H9 (cell line): ENCODE results near the gene TENM4. TPM values are rescaled to one million over a fixed set of nuclear protein-coding genes. Genes with fewer than 3 reads are reported as not detected.

Experiments used
- DNase-seq: peaks from one replicate; pipeline ENCODE4 v3.0.0-alpha.2; 2017
- H2AFZ ChIP-seq: one replicate; pipeline ENCODE4 v1.6.1; 2013; ENCODE audit warnings: mild to moderate bottlenecking, low read length, control low read depth, moderate library complexity
- H2AK5ac ChIP-seq: 2 replicates; pipeline ENCODE4 v1.6.1; 2013; ENCODE audit warnings: low read length, control low read depth, mixed read lengths; ENCODE audit not compliant: insufficient read length
- H2BK120ac ChIP-seq: one replicate; pipeline ENCODE4 v1.6.1; 2013; ENCODE audit warnings: low read depth, mild to moderate bottlenecking, low read length, control low read depth, inconsistent platforms; ENCODE audit not compliant: poor library complexity, severe bottlenecking
- H2BK12ac ChIP-seq: 2 replicates; pipeline ENCODE4 v1.6.1; 2013; ENCODE audit warnings: low read length, control low read depth, mixed read lengths, low read depth; ENCODE audit not compliant: insufficient read length
- H2BK15ac ChIP-seq: 2 replicates; pipeline ENCODE4 v1.6.1; 2013; ENCODE audit warnings: low read depth, low read length, control low read depth
- H2BK20ac ChIP-seq: one replicate; pipeline ENCODE4 v1.6.1; 2013; ENCODE audit warnings: low read depth, mild to moderate bottlenecking, low read length, control low read depth, inconsistent platforms; ENCODE audit not compliant: poor library complexity, severe bottlenecking
- H2BK5ac ChIP-seq: 2 replicates; pipeline ENCODE4 v1.6.1; 2013; ENCODE audit warnings: low read length, control low read depth, mixed read lengths; ENCODE audit not compliant: insufficient read length
- H3K14ac ChIP-seq: 2 replicates; pipeline ENCODE4 v1.6.1; 2013; ENCODE audit warnings: low read length, control low read depth; ENCODE audit not compliant: insufficient read depth
- H3K18ac ChIP-seq: 2 replicates; pipeline ENCODE4 v1.6.1; 2013; ENCODE audit warnings: low read depth, mild to moderate bottlenecking, mixed read lengths, low read length, control low read depth; ENCODE audit not compliant: insufficient read length
- H3K23ac ChIP-seq: 2 replicates; pipeline ENCODE4 v1.6.1; 2013; ENCODE audit warnings: low read length, control low read depth, mixed read lengths, low read depth; ENCODE audit not compliant: insufficient read length
- H3K23me2 ChIP-seq: 2 replicates; pipeline ENCODE4 v1.6.1; 2013; ENCODE audit warnings: low read depth, mild to moderate bottlenecking, mixed read lengths, low read length, control low read depth; ENCODE audit not compliant: insufficient read length, poor library complexity, severe bottlenecking
- H3K27ac ChIP-seq: 2 replicates; pipeline ENCODE4 v1.5.1; 2013; ENCODE audit warnings: low read length, control low read depth, mixed read lengths, low read depth; ENCODE audit not compliant: insufficient read length
- H3K27me3 ChIP-seq: 2 replicates; pipeline ENCODE4 v1.6.1; 2013; ENCODE audit warnings: low read length, control low read depth, inconsistent platforms; ENCODE audit not compliant: insufficient read depth
- H3K4ac ChIP-seq: 2 replicates; pipeline ENCODE4 v1.6.1; 2013; ENCODE audit warnings: low read depth, mild to moderate bottlenecking, control low read depth, inconsistent platforms, low read length, moderate library complexity
- H3K4me1 ChIP-seq: 2 replicates; pipeline ENCODE4 v1.6.1; 2013; ENCODE audit warnings: low read length, control low read depth, inconsistent platforms; ENCODE audit not compliant: insufficient read depth
- H3K4me2 ChIP-seq: 2 replicates; pipeline ENCODE4 v1.6.1; 2013; ENCODE audit warnings: low read length, control low read depth, mixed read lengths; ENCODE audit not compliant: insufficient read length, insufficient read depth
- H3K56ac ChIP-seq: 2 replicates; pipeline ENCODE4 v1.6.1; 2013; ENCODE audit warnings: low read depth, mild to moderate bottlenecking, mixed read lengths, low read length, control low read depth; ENCODE audit not compliant: insufficient read length
- H3K79me1 ChIP-seq: 2 replicates; pipeline ENCODE4 v1.6.1; 2013; ENCODE audit warnings: low read depth, mild to moderate bottlenecking, moderate library complexity, low read length, control low read depth, inconsistent platforms; ENCODE audit not compliant: insufficient read depth, poor library complexity, severe bottlenecking
- H3K79me2 ChIP-seq: 2 replicates; pipeline ENCODE4 v1.6.1; 2013; ENCODE audit warnings: low read length, control low read depth, inconsistent platforms; ENCODE audit not compliant: insufficient read depth
- H3K9ac ChIP-seq: 2 replicates; pipeline ENCODE4 v1.6.1; 2013; ENCODE audit warnings: low read length, control low read depth, mixed read lengths; ENCODE audit not compliant: insufficient read length; ENCODE audit errors: extremely low read depth
- H3K9me3 ChIP-seq: one replicate; pipeline ENCODE4 v1.6.1; 2013; ENCODE audit warnings: low read depth, low read length, inconsistent platforms; ENCODE audit not compliant: control insufficient read depth
- H3T11ph ChIP-seq: one replicate; pipeline ENCODE4 v1.6.1; 2013; ENCODE audit warnings: mild to moderate bottlenecking, low read length, control low read depth, inconsistent platforms
- H4K20me1 ChIP-seq: one replicate; pipeline ENCODE4 v1.6.1; 2013; ENCODE audit not compliant: control insufficient read depth, insufficient read length, insufficient read depth
- H4K5ac ChIP-seq: 2 replicates; pipeline ENCODE4 v1.6.1; 2013; ENCODE audit warnings: low read depth, mild to moderate bottlenecking, mixed read lengths, low read length, control low read depth; ENCODE audit not compliant: insufficient read length
- H4K8ac ChIP-seq: replicated peaks from 2 replicates; pipeline ENCODE4 v1.6.1; 2013; ENCODE audit warnings: low read length, control low read depth, mixed read lengths, low read depth; ENCODE audit not compliant: insufficient read length
- H4K91ac ChIP-seq: 2 replicates; pipeline ENCODE4 v1.6.1; 2013; ENCODE audit warnings: low read depth, mild to moderate bottlenecking, moderate library complexity, mixed read lengths, low read length, control low read depth; ENCODE audit not compliant: insufficient read length
- H3K27ac Mint-ChIP-seq, 3 experiments: 2 replicates in 2 of 3; 3 replicates in 1 of 3; pipeline ENCODE4 v1.8.0; 2020 to 2021; ENCODE audit warnings: mixed read lengths in 3 of 3, mild to moderate bottlenecking in 1 of 3, moderate library complexity in 1 of 3
- H3K27me3 Mint-ChIP-seq: 2 replicates; pipeline ENCODE4 v1.8.0; 2021; ENCODE audit warnings: low read depth, mild to moderate bottlenecking, moderate library complexity, mixed read lengths
- H3K36me3 Mint-ChIP-seq, 3 experiments: 2 replicates in 2 of 3; 3 replicates in 1 of 3; pipeline ENCODE4 v1.8.0; 2020 to 2021; ENCODE audit warnings: low read depth in 3 of 3, mixed read lengths in 3 of 3; ENCODE audit not compliant: insufficient read depth in 1 of 3
- H3K4me1 Mint-ChIP-seq, 2 experiments: 2 replicates each; pipeline ENCODE4 v1.8.0; 2020; ENCODE audit warnings: mixed read lengths in 2 of 2
- H3K4me3 Mint-ChIP-seq, 2 experiments: 2 replicates in 1 of 2; 3 replicates in 1 of 2; pipeline ENCODE4 v1.8.0; 2020 to 2021; ENCODE audit warnings: mild to moderate bottlenecking in 2 of 2, mixed read lengths in 2 of 2, moderate library complexity in 1 of 2
- H3K9me3 Mint-ChIP-seq, 2 experiments: 2 replicates in 1 of 2; 3 replicates in 1 of 2; pipeline ENCODE4 v1.8.0; 2020; ENCODE audit warnings: mild to moderate bottlenecking in 2 of 2, mixed read lengths in 2 of 2, moderate library complexity in 1 of 2
- WGBS: extraction: QIAGEN DNeasy Blood & Tissue Kit; methylation state at CpG from one replicate; pipeline ENCODE4 v1.1.7; 2013; ENCODE audit warnings: missing lambda C conversion rate, low lambda C conversion rate, mixed read lengths; ENCODE audit not compliant: insufficient read length; ENCODE audit errors: extremely low coverage; 5-methylcytosine and 5-hydroxymethylcytosine counted together
- total RNA-seq: library from RNA; stranded (reverse); gene quantifications from 2 replicates; pipeline ENCODE4 v1.2.1, GENCODE V29; 2021
- TF ChIP-seq, protein P1 (sequence below): fragments of 200-600 bp; sonication (generic); conservative IDR thresholded peaks from 3 replicates; pipeline ENCODE4 v1.8.0; 2021; ENCODE audit warnings: antibody characterized with exemption, mild to moderate bottlenecking

The TENM4 gene
- total RNA-seq, 1 experiment from 2014 or later, result 4.6 TPM

- Histone ChIP-seq H3K27me3 (no peaks in the 10 kb centered on the region; the same call in 1 of the 2 replicates), H2BK20ac (no peak overlapping the region), H3K9ac (no peak overlapping the region), H3K27ac (no peak overlapping the region), H3K4me1 (peaks cover 3% of the 10 kb centered on the region; the same call in 1 of the 2 replicates), H2BK5ac (no peak overlapping the region), H2AK5ac (no peak overlapping the region), H3K56ac (no peak overlapping the region), H3K79me2 (no peaks in the 10 kb centered on the region), H4K91ac (no peak overlapping the region), H3K18ac (no peak overlapping the region), H3K14ac (no peak overlapping the region), H3T11ph (no peak overlapping the region), H4K5ac (no peak overlapping the region), H4K8ac (no peak overlapping the region), H4K20me1 (no peaks in the 10 kb centered on the region), H3K23ac (no peak overlapping the region), H3K9me3 (no peaks in the 10 kb centered on the region), H2BK15ac (no peak overlapping the region), H2BK120ac (no peak overlapping the region), H3K79me1 (no peaks in the 10 kb centered on the region), H3K23me2 (no peaks in the 10 kb centered on the region), H2AFZ (no peak overlapping the region), H3K4me2 (no peak overlapping the region), H3K4ac (no peak overlapping the region), H2BK12ac (no peak overlapping the region)
- Mint-ChIP-seq H3K9me3 (no peaks in the 10 kb centered on the region), H3K4me1 (peaks cover 32 to 43% of the 10 kb centered on the region in 2 experiments), H3K27me3 (peaks cover 8% of the 10 kb centered on the region; the same call in 1 of the 2 replicates), H3K27ac (no peak overlapping the region), H3K36me3 (no peaks in the 10 kb centered on the region), H3K4me3 (no peak overlapping the region)
- DNase-seq, result no peak
- TF ChIP-seq, protein P1, sequence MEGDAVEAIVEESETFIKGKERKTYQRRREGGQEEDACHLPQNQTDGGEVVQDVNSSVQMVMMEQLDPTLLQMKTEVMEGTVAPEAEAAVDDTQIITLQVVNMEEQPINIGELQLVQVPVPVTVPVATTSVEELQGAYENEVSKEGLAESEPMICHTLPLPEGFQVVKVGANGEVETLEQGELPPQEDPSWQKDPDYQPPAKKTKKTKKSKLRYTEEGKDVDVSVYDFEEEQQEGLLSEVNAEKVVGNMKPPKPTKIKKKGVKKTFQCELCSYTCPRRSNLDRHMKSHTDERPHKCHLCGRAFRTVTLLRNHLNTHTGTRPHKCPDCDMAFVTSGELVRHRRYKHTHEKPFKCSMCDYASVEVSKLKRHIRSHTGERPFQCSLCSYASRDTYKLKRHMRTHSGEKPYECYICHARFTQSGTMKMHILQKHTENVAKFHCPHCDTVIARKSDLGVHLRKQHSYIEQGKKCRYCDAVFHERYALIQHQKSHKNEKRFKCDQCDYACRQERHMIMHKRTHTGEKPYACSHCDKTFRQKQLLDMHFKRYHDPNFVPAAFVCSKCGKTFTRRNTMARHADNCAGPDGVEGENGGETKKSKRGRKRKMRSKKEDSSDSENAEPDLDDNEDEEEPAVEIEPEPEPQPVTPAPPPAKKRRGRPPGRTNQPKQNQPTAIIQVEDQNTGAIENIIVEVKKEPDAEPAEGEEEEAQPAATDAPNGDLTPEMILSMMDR, result no peak
- WGBS, result no CpG with 5 or more reads among the region's 2 CpGs
Measured at GRCh38 chr11:79333355-79333754, 107.5 kb downstream of the TENM4 start.
